Measurements from ENCODE around the gene TRIP6.
"Not testable (repeated sequence)": the region's sequence is repeated elsewhere in the genome, so short reads cannot be mapped to it uniquely, and the experiment has no call there.

TRIP6 gene

DNA sequence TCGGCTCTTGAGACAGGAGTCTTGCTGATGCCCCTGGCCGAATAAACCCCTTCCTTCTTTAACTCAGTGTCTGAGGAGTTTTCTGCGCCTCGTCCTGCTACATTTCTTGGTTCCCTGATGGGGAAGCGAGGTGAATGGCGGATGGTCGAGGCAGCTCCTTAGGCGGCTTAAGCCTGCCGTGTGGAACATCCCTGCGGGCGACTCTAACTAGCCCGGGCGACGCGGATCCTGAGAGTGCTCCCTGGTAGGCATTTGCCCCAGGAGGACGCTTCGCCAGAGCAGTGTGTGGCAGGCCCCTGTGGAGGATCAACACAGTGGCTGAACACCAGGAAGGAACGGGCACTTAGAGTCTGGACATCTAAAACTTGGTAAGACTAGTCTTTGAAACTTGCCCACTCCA lies 27.8 kb upstream of the TRIP6 start:
- no peak for DNase-seq

DNA sequence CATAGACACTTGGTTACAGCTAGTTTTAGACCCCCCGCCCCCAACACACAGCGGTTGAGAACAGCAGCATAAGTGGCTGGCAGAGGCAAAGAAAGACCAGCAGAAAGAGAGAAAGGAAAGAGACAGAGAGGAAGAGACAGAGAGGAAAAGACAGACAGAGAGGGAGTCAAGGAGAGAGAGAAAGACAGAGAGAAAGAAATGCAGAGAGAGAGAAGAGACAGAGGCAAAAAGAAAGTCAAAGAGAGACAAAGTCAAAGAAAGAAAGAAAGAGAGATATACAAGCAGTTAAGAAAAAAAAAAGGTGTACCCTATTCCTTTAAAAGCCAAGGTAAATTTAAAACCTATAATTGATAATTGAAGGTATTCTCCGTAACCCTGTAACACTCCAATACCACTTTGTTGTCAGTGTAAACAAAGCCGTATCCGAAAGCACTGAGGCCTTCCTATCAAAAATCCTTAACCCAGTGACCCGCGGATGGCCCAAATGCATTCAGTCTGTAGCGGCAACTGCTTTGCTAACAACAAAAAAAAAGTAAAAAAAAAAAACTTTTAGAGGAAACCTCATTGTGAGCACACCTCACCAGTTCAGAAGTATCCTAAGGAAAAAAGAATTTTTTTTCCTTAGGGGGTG lies 26.6 kb upstream of the TRIP6 start:
- DNase-seq, result no peak

DNA sequence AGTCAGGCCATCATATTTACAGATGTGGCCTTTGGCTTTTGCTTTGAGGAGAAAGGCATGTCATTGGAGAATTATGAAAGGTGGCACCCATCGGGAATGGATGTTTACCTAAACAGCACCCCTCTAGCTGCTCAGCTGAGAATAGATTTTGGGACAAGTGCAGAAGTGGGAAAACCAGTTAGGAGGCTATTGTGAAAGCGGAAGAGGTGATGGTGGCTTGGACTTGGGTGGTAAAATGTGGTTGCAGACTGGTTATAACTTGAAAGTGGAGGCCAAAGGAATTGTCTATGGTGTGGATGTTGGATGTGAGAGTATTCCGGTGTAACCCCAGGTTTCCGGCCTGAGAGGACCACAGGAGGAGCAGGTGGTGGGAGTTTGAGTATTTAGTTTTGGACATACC lies 19.8 kb upstream of the TRIP6 start:
- DNase-seq, result no peak

DNA sequence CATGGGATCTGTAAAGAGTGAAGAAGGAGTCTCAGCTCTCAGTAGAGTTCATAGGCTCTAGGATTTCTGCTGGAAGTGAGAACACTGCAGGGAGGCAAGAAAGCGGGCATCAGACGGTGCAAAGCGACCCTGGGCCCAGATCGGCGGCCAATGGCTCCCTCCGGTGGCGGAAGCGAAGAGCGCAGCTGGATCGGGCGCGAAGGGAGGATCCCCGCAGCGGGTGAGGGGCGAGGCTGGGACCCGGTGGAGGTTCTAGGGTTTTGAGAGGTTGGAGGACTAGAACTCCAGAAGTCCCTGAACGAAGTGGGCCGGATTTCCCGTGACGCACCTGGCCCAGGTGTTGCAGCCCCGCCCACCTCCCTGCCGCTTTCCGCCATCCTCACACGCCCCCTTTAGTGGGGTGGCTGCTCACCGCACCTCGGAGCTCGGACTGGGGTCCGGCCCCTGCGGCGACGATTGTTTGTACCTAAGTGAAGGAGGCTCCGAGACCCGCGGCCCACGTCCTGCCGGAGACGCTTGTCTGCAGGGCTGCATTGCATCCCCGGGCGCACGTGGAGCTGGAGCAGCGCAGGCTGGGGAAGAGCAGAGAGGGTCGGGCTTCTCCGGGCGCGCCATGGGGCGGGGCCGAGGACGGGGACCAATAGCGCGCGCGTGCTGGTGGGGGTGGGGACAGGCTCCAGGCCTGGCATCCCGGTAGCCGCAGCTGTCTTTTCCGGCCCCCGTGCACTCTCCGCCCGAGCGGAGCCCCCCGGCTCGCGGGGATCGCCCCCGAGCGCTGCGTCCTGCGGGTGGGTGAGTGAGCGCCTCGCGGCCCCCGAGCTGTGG lies 14.9 kb upstream of the TRIP6 start, which contains the start of gene SLC12A9:
Gene SLC12A9, plus strand, starts transcription at position 666 of the 825 bp plus-strand sequence. CDS start 1,485 bp downstream, outside the sequence.
- DNase-seq, result peak; percentile 90

GRCh38 chr7:100854146-100854895 lies 12.9 kb upstream of the TRIP6 start:
- DNase-seq, result no peak

- DNase-seq, result not testable (repeated sequence)
These were observed 12.3 kb upstream of the TRIP6 start for GRCh38 chr7:100854899-100855298.

GRCh38 chr7:100855515-100855914 lies 11.7 kb upstream of the TRIP6 start:
- DNase-seq, result no peak

- no peak for DNase-seq
These were observed 10.3 kb upstream of the TRIP6 start for GRCh38 chr7:100856871-100857282.

DNA sequence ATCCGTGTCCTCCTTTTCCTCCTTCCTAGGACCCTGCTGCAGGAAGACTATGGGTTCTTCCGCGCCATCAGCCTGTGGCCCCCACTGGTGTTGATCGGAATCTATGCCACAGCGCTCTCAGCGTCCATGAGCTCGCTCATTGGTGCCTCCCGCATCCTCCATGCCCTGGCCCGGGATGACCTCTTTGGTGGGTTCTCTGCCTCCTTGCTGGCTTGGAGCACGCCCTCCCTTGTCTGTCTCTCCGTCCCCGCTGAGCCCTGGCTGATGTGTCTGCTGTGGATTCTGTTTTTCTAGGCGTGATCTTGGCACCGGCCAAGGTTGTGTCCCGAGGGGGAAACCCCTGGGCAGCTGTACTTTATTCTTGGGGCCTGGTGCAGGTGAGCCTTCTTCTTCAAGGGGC lies 7.3 kb upstream of the TRIP6 start:
- DNase-seq, result no peak

GRCh38 chr7:100860702-100861615 lies 6.2 kb upstream of the TRIP6 start:
- no peak for DNase-seq

- DNase-seq, result no peak
These were observed 5.6 kb upstream of the TRIP6 start for GRCh38 chr7:100861616-100861985.

DNA sequence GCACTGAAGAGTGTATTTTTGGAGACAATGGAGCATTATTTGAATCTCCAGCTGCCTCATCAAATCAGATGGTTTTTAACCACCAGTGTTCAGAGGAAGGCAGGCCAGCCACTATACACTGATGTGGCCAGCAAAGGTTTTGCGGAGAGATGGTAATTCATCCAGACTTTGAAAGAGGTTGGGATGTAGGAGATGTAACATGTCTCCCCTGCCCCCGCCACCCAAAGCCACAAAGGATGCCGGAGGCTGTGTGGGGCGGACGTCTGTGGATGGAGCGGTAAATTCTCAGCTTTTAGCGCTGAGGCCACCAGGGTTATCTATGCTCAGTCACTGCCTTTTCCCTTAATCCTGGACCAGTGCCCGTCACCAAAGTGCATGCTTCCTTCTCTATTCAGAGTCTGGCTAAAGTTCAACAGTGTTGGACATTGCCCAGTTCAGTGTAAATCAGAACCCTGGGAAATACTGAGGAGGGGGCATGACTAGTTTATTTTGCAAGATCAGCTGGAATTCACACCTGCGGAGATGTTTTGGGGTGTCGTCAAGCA lies 3.7 kb upstream of the TRIP6 start:
- DNase-seq, result peak; percentile 31

GRCh38 chr7:100864263-100864845 lies 2.8 kb upstream of the TRIP6 start:
- DNase-seq, result no peak

DNA sequence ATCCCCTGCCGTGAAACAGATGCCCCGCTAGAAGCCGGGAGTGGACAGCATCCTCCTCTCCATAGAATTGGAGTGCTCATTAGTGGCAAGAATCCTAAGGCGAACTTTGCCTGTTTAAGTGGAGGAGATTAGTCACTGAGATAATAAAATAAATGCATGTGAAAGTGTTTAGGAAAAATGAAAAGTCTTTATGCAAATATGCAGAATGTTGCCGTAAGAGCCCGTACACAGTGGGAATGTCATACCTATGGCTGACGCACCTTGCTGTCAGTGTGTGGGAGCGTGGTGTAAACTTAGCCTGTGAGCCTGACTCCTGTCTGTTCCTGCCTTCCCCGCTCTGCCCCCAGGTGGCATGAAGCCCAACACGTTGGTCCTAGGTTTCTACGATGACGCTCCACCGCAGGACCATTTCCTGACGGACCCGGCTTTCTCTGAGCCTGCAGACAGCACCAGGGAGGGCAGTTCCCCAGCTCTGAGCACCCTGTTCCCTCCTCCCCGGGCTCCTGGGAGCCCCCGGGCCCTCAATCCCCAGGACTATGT lies 1.7 kb upstream of the TRIP6 start:
- no peak for DNase-seq

DNA sequence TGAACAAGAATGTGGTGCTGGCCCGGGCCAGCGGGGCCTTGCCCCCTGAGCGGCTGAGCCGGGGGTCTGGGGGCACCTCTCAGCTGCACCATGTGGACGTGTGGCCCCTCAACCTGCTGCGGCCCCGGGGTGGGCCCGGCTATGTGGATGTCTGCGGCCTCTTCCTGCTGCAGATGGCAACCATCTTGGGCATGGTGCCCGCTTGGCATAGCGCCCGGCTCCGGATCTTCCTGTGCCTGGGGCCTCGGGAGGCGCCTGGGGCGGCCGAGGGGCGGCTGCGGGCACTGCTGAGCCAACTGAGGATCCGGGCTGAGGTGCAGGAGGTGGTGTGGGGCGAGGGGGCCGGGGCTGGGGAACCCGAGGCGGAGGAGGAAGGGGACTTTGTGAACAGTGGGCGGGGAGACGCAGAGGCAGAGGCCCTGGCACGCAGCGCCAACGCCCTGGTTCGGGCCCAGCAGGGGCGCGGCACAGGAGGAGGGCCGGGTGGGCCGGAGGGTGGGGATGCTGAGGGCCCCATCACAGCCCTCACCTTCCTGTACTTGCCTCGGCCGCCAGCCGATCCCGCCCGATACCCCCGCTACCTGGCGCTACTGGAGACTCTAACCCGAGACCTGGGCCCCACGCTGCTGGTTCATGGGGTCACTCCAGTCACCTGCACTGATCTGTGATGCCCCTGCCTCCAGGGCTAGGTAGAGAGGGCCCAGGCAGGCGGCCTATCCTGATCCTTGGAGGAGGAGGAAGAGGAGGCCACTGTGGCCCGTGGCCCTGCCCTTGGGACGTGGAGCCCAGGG lies 1.1 kb upstream of the TRIP6 start:
- no peak for DNase-seq

DNA sequence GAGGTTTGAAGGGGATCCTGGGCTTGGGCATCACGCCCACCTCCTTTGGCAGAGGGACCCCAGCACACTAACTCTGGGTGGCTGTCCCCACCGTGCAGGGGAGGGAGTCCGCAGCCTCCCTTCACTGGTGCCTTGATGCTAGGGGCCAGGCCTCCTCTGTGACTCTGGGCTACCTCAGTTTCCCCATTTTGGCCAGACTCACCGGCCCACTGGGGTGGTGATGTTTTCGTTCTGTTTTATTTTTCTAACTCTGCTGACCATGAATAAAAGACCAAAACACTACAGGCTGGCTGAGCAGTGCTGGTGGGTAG lies 503 bp upstream of the TRIP6 start:
- DNase-seq, result no peak

DNA sequence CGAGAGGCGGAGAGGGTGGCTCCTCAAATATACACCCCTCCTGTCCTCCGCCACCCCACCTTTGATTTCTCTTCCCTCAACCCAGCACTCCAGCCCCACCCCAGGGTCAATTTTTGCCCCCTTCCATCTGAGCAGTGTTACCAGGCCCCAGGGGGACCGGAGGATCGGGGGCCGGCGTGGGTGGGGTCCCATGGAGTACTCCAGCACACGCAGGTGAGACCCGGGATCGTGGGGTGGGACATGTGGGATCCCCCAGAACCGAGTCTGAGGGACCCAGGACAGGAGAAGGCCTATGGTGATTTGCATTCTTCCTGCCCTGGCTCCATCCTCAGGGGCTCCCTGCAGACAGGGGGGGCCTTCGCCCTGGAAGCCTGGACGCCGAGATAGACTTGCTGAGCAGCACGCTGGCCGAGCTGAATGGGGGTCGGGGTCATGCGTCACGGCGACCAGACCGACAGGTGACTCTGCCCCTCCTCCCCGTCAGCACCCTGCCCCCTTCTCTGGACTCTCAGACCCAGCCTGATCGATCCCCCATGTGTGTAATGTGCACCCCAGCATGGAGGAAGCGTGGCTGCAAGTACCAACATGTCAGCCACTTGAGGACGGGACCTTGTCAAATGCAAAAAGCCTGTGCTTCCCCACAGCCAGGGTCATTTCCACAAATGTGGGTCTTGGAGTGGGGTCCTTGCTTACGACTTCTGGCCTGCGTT lies 744 bp downstream of the TRIP6 start:
- no peak for DNase-seq

GRCh38 chr7:100873599-100874299 lies 6.6 kb downstream of the TRIP6 start:
- DNase-seq, result no peak

- DNase-seq, result no peak
These were observed 7.1 kb downstream of the TRIP6 start for GRCh38 chr7:100874300-100874576.

Data from fibroblast of skin of right biceps (primary cell).